ENCODE measurements around the gene LYSMD2.

DNA sequence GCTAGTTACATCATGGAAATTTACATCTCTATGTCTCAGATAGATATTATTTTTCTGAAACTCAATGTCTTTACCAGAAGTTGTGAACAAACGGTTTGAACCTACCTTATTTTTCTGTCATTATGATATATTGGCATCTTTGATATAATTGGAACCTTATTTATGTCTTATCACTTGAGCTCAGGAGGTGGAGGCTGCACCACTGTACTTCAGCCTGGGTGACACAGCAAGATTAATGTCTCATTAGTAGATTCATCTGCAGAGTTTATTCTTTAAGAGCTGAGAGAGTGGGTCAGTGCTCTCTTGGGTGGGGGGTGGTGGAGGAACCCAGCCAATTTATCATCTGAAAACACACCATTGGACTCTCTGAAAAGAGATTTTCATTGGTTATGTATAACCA lies 34.7 kb downstream of the LYSMD2 start:
- TF ChIP-seq, protein P1, sequence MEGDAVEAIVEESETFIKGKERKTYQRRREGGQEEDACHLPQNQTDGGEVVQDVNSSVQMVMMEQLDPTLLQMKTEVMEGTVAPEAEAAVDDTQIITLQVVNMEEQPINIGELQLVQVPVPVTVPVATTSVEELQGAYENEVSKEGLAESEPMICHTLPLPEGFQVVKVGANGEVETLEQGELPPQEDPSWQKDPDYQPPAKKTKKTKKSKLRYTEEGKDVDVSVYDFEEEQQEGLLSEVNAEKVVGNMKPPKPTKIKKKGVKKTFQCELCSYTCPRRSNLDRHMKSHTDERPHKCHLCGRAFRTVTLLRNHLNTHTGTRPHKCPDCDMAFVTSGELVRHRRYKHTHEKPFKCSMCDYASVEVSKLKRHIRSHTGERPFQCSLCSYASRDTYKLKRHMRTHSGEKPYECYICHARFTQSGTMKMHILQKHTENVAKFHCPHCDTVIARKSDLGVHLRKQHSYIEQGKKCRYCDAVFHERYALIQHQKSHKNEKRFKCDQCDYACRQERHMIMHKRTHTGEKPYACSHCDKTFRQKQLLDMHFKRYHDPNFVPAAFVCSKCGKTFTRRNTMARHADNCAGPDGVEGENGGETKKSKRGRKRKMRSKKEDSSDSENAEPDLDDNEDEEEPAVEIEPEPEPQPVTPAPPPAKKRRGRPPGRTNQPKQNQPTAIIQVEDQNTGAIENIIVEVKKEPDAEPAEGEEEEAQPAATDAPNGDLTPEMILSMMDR (IDR thresholded peaks at IDR 0.05), result no peak
- TF ChIP-seq POLR2A (IDR thresholded peaks at IDR 0.05), result no peak
- TF ChIP-seq EP300 (IDR thresholded peaks at IDR 0.05), result no peak
